HK-2 (cell line): ENCODE data around the gene SPATA32.
"Not testable (repeated sequence)": the region's sequence is repeated elsewhere in the genome, so short reads cannot be mapped to it uniquely, and the experiment has no call there.

Experiments
- DNase-seq: peaks from one replicate; pipeline ENCODE4 v3.0.0-alpha.2; 2018; ENCODE audit not compliant: unreplicated experiment

Gene SPATA32

DNA sequence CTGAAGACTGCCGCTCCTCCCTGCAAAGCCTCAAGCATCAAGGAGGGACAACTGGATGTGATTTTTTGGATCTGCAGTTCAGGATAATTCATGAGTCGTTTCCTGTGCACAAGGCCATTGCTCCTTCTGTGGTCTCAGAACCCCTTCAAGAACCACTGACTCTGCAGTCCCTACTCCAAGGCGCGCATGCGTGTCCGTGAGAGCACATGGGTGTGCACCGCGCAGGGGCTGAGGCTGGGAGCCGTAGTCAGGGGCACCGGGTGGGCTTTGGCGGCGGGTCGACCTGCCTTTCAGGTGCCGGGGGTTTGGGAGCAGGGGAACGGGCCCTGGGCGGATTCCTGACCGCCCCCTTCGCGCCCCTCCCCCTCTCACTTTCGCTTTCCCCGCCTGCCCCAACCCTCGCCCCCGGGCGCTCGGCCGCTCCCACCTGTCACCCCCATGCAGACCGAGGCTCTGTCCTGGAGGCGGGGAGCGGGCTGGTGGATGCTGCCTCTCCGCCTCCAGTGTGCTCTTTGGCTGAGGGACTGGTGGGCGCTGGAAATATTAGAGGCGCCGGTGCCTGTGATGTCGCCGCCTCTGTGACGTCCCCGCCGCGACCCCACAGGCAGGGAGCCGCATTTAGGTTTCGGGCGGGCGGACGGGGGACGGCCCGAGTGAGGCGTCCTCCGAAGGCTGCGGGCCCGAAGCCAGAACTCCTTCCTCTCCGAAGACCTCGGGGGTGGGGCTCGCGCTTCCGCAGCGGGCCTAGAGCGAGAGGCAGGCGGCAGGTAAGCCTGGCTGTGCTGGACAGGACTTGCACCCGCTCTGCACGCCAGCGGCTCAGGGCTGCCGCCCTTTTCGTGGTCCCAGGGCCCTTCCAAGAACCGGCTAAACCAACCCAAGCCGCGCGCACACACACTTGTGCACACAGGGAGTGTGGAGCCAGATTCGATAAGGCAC, at the start of gene SPATA32:
SPATA32 (minus strand) TSS at position 518 of the 939 bp plus-strand sequence; CDS start at position 440, 78 bp downstream.
- DNase-seq = no peak

DNA sequence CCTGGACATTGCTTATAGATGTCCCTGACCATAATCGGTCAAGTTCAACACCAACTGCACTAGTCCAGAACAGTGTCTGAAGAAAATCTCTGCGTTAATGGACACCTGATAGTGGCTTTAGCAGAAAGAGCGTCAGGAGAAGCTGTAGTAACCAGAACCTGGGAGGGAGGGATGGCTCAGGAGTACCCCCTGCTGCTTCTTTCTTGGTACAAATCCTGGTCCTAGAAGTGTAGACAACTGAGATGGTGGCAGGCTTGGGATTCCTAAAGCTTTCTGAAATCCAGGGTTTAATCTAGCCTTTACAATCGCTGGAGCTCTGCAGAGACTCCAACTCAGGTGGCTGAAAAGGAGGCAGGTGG, 49.5 kb upstream of the SPATA32 start:
- DNase-seq = no peak

- no peak for DNase-seq
These were observed 48.8 kb upstream of the SPATA32 start for GRCh38 chr17:45310380-45311324.

GRCh38 chr17:45309400-45309799, 47.5 kb upstream of the SPATA32 start:
- no peak for DNase-seq

GRCh38 chr17:45308840-45309239, 46.9 kb upstream of the SPATA32 start:
- no peak for DNase-seq

DNA sequence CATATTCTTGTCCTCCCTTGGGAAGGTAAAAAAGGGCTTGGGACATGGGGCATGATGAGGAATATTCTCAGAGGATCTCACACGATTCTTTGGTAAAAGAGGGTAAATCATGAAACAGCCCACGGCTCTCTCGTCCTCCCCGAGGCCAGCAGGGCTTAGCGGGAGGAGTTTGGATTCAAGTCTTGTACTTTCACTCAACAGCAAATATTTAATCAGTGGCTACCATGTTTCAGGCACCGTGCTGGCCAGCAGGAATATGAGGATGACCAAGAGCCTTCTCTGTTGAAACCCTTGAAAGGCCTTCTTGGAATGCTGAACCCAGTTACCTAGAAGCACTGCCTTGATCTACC, 46.1 kb upstream of the SPATA32 start:
- DNase-seq = no peak

DNA sequence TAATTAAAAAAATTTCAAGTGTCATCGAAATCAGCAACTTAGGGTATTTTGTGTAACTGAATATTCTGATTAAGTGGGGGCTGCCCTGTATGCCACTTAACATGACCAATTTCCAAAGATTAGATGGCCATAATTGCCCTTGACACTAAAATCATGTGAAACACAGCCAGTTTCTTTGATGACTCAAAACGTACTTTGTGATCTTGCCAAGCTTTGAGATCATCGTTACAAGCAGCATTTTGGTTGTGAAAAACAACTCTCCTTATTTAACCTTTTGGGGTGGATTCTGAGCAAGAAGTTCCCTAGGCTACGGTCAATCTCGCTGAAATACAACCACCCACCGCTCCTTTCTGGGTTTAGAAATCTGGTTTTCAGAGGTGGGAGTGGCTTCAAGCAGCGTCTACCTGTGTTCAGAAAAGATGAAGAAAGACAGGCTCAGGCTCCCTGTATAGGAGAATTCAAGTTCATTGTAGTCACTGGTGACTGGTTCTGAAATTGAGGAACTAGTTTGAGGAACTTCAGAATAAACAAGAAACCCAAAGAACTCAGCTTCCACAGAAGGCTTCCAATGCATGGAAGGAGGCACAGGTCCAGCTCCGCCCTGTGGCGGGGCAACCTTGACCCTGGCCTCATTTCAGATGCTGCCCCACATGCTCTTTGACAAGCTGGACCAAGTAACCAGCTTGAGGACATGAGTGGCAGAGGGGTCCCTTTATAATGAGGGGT, 45.6 kb upstream of the SPATA32 start:
- DNase-seq = no peak

GRCh38 chr17:45306623-45307022, 44.7 kb upstream of the SPATA32 start:
- DNase-seq = no peak

DNA sequence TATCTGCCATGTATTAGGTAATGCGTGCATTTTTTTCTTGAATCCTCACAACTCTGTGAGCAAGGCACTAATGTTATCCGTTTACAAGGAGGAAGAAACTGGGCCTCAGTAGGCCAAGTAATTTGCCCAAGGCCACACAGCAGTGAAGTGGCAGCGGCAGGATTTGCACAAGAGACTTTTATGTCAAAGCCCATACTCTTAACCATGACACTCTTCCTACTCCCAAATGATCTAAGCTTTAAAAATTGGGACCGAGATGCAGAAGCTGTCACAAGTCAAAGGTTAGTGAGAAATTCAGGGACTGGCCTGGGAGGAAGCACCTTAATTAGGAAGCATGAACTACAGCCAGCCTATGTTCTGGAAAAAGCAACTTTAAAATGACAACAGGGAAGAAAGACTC, 44.2 kb upstream of the SPATA32 start:
- no peak for DNase-seq

DNA sequence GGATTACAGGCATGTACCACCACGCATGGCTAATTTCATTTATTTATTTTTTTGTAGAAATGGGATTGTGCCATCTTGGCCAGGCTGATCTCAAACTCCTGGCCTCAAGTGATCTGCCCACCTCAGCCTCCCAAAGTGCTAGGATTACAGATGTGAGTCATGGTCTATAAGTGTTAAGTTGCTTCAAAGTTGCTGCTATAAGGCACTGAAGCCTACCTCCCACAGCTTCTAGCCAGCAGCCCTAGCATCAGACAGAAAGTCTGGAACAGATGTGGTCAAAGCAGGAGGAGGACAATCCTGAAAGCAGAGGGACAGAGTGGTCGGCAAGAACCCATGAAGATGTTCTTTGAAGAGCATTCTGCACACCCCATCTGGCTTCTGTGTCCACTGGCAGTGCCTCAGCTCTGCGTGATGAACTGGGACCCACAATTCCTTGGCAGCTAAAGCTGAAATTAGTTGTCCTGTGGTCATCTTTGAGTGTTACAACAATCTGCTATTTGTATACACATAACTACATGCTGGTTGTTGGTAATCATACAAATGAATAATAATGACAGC, 43.7 kb upstream of the SPATA32 start:
- no peak for DNase-seq

- DNase-seq = no peak
These were observed 40.8 kb upstream of the SPATA32 start for GRCh38 chr17:45302649-45303173.

DNA sequence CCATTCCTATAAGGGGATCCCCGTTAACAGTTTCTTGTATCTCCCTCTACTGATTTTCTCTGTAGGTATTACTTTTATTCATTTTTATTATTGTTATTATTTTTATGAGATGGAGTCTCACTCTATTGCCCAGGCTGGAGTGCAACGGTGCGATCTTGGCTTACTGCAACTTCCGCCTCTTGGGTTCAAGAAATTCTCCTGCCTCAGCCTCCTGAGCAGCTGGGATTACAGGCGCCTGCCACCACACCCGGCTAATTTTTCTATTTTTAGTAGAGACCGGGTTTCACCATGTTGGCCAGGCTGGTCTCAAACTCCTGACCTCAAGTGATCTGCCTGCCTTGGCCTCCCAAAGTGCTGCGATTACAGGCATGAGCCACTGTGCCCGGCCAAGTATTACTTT, 40.3 kb upstream of the SPATA32 start:
- not testable (repeated sequence) for DNase-seq

- no peak for DNase-seq
These were observed 39.8 kb upstream of the SPATA32 start for GRCh38 chr17:45301674-45302073.

DNA sequence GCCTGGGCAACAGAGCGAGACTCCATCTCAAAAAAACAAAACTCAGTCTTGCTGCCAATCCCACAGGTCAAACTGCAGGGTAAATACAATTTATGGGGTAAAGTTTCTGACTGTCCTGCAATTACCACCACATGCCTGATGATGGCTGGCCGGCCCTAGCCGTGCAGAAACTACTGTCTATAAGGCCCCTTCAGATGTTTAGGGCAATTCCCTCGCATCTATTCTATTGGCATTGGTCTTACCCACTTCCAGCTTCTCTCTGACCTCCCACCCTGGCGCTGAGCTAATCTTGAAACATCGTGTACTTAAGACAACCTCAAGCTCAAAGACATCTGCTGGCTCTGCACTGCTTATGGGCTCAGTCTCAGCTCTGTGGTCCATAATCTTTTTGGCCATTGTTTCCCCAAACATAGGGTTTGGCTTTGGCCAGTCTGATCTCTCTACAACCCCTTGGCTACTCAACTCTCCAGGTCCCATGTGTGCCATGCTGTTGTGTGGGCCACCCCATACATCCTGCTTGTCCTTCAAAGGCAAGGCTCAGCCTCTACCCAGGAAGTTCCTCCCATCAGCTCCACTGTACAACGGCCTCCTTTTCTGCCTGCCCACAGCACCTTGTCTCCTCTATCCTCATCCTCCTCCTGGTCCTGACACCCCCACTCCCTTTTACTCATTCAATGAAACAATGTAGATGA, 38.3 kb upstream of the SPATA32 start:
- no peak for DNase-seq

GRCh38 chr17:45299361-45299760, 37.5 kb upstream of the SPATA32 start:
- no peak for DNase-seq

- no peak for DNase-seq
These were observed 36.8 kb upstream of the SPATA32 start for GRCh38 chr17:45298546-45299285.

DNA sequence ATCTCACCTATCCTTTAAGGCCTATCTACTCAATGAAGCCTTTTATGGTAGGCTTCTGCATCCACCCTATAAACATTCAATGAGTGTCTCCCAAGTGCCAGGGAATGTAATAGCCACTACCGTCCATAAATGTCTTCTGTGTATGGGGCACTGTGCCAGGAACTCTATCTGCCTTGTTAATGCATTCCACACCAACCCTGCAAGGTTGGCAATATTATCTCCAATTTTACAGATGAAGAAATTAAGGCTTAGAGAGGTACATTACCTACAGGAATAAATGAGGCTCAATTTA, 34.9 kb upstream of the SPATA32 start:
- DNase-seq = no peak

DNA sequence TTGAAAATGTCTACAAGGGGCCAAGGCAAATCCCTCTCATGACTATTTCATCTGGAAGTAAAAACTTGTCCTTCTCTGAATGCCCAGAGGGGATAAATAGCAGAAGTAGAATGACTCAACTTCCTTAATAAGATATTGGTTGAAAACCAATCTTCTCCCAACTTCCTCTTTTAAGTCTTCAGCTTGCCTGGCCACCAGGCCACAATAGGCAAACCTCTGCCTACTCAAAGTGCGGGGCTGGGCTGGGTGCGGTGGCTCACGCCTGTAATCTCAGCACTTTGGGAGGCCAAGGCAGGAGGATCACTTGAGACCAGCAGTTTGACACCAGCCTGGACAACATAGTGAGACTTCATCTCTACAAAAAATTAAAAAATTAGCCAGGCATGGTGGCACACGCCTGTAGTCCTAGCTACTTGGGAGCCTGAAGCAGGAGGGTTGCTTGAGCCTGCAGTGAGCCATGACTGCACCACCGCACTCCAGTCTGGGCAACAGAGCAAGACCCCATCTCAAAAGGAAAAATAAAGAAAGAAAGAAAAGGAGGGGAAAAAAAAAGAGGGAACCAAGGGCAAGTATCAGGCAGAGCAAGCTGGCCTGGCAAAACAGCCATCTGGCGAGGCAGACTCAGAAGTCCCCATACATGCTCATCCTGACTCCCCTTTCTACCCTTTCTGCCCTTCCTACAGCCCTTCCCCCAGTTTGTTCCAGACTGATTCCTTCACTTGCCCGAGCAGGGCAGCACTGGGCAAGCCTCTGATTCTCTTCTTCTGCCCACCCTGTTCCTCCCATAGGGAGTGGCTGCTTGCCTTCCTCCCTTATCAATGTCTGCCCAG, 34.3 kb upstream of the SPATA32 start:
- no peak for DNase-seq

DNA sequence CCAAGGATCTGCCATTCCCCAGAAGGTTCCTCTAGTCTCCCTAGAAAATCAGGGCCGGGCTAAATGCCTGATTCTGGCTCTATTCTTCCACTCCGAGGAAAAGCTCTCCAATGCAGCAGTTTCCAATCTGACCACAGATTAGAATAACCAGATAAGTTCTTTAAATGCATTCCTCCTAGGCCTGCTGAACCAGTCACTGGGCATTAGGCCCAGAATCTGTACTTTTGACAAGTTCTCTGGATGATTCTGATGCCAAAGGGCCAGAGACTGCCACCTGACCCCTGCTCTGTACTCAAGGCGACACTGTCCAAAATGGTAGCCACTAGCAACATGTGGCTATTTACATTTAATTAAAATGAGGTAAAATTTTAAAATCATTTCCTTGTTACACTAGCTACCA, 32.6 kb upstream of the SPATA32 start:
- no peak for DNase-seq
